ENCODE measurements around the gene LSM10.

- TF ChIP-seq CTCF (IDR thresholded peaks at IDR 0.05) (no peak), POLR2A (IDR thresholded peaks at IDR 0.05) (no peak)
These were observed 53.9 kb downstream of the LSM10 start for GRCh38 chr1:36343651-36344394.
